Activated CD8-positive, alpha-beta memory T cell treated with anti-CD3 and anti-CD28 coated beads for 1 hour (primary cell): Measurements from ENCODE around the gene LAG3.
"Not testable (repeated sequence)": the region's sequence is repeated elsewhere in the genome, so short reads cannot be mapped to it uniquely, and the experiment has no call there.

Experiments used
- DNase-seq, 2 donors: peaks; one replicate each; pipeline ENCODE4 v3.0.0-alpha.2; 2020; ENCODE audit warnings: low read depth in 1 of 2; ENCODE audit errors: extremely low read depth in 1 of 2

The LAG3 gene

DNA sequence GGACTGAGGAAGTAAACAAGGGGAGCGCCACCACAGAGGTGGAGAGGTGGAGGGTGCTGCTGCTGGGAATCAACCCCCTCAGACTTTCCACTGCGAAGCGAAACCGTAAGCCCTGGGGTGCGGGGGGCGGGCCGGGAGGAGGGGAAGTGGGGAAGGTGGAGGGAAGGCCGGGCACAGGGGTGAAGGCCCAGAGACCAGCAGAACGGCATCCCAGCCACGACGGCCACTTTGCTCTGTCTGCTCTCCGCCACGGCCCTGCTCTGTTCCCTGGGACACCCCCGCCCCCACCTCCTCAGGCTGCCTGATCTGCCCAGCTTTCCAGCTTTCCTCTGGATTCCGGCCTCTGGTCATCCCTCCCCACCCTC lies at the start of gene LAG3:
Gene LAG3 (plus strand): TSS at position 190 of the 365 bp plus-strand sequence. CDS start 333 bp downstream, outside the sequence.
- no peak for DNase-seq

DNA sequence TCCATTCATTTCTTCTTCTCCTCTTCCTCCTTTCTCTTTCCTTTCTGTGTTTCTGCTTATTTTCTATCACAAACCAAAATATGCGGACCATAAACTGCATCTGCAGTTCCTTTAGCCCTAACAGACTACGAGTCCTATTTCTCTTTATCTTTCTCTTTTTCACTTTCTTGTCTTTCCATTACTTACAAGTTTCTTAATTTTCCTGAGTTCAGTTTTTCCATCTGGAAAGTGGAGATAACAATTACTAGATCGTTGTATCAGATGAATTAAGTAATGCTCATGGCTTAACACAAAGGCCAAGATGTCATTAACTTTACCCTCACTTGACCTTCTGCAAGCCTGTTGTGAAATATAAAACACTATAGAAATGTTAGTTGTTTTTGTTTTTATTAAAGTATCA lies 49.5 kb upstream of the LAG3 start:
- no peak for DNase-seq

DNA sequence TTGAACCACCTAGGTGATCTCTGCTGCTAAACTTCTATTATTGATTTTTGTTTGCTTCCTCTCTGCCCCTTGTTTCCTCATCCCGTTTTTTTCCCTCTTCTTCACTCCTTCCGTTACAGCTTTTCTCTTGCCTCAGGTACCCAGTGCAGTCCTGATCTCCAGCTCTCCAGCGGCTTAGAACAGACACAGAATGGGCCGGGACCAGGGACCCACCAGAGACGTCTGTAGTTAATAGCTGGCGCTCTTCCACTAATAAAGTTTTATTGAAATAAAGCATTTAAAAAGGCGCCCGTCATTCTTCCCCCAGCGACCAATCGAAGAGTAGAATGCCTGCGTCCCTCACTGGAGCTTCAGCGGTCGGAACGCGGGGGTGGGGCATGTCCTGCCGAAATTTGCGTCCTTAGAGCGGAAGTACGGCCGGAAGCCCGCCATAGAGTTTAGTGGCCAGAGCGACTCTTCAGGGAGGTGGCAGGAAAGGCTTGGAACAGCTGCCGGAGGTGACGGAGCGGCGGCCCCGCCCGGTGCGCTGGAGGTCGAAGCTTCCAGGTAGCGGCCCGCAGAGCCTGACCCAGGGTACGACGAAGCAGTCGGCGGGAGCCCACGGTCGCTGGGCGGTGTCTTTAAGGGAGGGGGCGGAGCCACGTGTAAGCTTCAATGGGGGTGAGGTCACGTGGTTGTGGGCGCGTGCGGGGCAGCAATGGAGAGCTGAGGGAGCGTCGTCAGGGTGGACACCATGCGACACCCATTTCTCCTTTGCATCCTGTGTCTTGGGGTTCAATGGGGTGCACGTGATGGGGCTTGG lies 48.5 kb upstream of the LAG3 start, which contains the start of gene COPS7A:
Gene COPS7A (plus strand): TSS at position 440 of the 802 bp plus-strand sequence. CDS start 611 bp downstream, outside the sequence.
- DNase-seq = peak; percentile 89 to 91

DNA sequence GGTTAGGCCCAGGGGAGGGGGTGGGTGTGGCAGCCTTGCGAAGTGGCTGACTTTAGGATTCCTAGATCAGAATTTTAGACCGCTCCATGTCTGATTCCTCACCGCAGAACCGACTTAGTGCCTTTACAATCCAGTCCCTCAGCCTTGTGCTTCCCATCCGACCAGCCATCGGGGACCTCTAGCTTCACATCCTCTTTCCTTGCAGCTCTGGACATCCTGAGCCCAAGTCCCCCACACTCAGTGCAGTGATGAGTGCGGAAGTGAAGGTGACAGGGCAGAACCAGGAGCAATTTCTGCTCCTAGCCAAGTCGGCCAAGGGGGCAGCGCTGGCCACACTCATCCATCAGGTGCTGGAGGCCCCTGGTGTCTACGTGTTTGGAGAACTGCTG lies 47.9 kb upstream of the LAG3 start:
- no peak for DNase-seq

DNA sequence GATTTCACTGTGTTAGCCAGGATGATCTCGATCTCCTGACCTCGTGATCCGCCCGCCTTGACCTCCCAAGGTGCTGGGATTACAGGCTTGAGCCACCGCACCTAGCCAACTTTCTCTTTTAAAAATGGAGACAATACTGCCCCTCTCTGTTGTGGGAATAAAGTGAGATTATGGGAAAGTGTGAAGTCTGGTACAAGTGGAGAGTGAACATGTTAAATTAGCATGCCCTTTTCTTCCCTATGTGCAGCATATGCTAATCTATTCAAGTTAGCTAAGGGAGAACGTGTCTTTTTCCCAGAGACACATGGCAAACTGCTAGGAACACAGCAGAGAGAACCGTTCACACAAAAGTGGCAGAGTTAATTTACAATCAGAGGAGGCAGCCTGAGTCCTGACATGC lies 47.0 kb upstream of the LAG3 start:
- no peak for DNase-seq

- no peak for DNase-seq
Observed at GRCh38 chr12:6729186-6729585, 43.1 kb upstream of the LAG3 start.

GRCh38 chr12:6730169-6730568 lies 42.2 kb upstream of the LAG3 start:
- no peak for DNase-seq

DNA sequence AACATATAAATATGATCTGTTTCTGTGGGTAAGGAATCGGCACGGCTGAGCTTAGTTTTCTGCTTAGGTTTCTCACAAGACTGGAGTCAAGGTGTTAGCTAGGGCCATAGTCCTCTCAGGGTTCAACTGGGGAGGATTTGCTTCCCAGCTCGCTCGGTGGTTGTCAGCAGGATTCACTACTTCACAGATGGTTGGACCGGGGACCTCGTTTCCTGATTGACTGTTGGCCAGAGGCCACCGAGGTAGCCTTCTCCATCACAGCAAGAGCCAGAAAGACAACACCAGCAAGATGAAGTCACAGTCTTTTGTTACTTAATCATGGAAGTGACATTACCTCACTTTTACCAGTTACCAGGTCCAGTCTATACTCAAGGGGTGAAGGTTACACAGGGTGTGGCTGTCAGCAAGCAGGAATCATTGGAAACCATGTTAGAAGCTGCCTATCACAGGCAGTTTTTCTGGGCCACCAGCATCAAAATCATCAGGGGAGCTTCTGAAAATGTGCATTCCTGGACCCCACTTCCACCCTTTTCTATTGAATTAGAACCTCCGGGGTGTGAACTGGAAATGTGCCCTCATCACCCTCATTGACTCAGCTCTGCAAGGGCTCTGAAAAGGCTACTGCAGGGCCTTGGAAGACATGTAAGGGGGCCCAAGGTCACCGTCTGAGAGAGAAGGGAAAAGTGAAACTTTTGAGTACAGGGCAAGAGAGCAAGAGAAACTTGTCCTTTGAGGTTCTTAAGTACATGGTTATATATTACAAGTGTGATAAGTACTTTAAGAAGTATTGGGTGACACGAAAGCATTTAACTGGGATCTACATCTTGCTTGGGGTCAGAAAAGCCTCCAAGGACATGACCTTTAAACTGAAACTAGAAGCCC lies 37.6 kb upstream of the LAG3 start:
- no peak for DNase-seq

DNA sequence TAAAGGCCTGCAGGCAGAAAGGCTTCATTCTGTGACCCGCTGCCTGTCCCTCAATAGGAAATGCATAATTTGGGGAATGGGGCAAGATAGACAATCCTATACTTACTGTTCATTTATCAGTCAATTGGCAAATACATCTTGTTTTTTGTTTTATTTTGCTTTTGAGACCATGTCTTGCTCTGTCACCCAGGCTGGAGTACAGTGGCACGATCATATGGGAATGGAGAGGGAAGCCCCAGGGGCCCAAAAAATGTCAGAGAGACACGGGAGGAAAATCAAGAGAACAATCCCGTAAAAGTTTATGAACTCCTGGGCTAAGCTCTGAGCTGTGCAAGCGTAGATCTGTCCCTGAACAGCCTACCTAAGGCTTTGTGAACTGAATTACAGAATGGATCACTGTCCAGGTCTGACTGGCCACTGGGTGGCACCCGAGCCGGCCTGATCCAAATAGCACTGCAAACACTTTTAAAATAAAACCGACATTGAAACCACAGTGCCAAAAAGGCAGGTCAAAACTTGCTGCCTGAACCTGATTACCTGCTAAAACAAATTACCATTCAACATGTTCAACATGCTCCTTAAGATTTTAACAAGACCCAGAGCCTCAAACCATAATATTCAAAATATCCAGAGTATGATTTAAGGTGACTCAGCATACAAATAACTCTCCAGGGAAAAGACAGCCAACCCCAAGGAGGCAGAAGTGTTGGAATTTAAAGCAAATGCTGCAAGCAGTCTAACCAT lies 36.7 kb upstream of the LAG3 start:
- no peak for DNase-seq

DNA sequence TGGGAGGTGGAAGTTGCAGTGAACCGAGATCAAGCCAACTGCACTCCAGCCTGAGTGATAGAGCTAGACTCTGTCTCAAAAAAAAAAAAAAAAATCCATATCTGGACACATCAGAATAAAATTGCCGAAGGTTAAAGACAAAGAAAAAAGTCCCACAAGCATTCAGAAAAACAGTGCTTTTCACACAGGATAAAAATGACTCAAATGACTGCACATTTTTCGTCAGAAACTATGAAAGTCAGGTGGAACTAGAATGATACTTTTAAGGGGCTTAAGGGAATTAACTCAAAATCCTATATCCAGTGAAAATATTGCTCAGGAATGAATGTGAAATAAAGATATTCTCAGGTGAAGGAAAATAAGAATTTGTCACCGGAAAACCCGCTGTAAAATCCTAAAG lies 35.6 kb upstream of the LAG3 start:
- no peak for DNase-seq

- not testable (repeated sequence) for DNase-seq
Observed at GRCh38 chr12:6742080-6742479, 30.2 kb upstream of the LAG3 start.

GRCh38 chr12:6742834-6743233 lies 29.5 kb upstream of the LAG3 start:
- DNase-seq = no peak

- not testable (repeated sequence) for DNase-seq
Observed at GRCh38 chr12:6743300-6743699, 29.0 kb upstream of the LAG3 start.

- DNase-seq = no peak
Observed at GRCh38 chr12:6745741-6746525, 26.4 kb upstream of the LAG3 start.

DNA sequence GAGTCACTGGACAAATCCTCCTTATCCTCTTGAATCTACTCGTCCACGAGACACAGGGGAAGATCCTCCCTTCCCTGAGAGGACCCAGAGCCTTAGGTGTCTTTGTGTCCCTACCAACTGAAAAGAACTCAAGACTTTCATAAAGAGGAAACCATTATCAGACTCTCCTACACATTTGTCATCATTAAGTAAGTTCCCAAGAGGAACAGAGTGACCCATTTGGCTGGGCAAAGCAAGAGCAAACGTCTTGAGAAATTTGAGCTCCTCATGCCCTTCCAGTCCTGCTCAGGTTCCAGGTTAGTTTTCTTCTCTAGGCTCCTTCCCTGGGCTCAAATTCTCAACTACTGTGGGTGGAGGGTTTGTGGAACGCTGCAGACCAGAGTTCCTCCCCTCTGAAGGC lies 25.1 kb upstream of the LAG3 start:
- DNase-seq = no peak

GRCh38 chr12:6748761-6749160 lies 23.6 kb upstream of the LAG3 start:
- DNase-seq = no peak

DNA sequence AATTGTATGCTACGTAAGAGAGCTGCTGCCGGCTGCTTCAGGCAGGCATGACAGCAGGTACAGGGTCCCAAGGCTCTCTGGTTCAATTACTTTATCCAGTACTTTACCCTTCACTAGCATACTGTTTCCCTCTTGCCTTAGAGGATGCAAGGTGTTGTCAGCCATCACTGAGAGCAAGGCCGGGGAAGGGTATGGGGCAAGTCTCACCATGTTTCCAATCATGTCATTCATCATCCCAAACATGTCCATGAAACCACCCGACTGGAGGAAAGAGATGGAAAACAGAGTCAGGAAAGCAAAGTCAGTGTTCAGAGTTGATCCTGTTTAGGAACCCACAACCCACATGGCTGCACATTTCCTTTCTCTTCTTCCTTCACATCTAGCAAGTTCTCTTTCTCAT lies 21.8 kb upstream of the LAG3 start:
- no peak for DNase-seq

- no peak for DNase-seq
Observed at GRCh38 chr12:6751767-6752166, 20.6 kb upstream of the LAG3 start.

DNA sequence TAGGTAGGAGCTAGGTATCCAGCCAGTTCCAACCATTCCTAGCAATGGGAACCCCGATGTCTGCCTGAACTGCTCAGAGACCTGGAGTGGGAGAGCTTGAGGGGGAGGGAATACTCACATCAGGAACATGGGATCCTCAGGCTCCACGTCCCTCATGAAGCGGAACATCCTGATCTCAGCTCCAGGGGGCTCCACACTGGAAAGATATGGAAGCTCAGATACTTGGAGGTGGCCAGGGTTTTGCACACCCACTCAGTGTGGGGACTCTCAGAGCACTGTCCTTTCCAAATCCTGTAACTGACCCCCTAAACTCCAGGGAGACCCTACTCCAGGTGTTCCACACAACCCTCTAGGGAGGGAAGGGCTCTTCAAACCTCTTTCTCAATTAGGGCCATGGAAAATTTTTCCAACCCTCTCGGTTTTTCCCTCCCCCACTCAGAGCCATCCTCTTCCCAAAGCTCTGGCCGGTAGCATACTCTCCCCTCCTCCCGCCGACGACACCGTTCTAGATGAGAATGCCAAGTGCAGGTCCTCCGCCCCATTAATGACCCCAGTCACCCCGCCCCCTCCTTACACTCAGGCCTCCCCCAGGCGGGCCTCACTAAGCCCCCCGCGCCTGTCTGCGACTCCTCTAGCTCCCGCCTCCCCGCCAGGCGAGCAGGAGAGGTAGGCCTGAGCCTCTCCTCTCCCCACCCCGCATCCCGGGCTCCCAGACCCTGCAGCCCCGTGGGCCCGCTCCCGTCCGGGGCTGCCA lies 20.0 kb upstream of the LAG3 start:
- DNase-seq = no peak
